ENCODE data around the gene PLPP4. TPM values are rescaled to one million over a fixed set of nuclear protein-coding genes. Genes with fewer than 3 reads are reported as not detected.

PLPP4 gene
- total RNA-seq, 2 donors from 2014 or later, result 0.27 to 61.3 TPM

GRCh38 chr10:120562956-120563355 lies 105.9 kb downstream of the PLPP4 start:
- no peaks in the 10 kb centered on the region for H3K9me3 ChIP-seq
- H3K36me3 ChIP-seq, result no peaks in the 10 kb centered on the region
- DNase-seq (ENCODE audit: low spot score), result no peak
- no peaks in the 10 kb centered on the region for H3K4me1 ChIP-seq (replicated peaks)
- no peaks in the 10 kb centered on the region for H3K27me3 ChIP-seq (replicated peaks; ENCODE audit: insufficient read depth)
- 97% methylated on average over 9 of the region's 9 CpGs for WGBS
- no peak overlapping the region for H3K4me3 ChIP-seq
- TF ChIP-seq CTCF (IDR thresholded peaks at IDR 0.05) (no peak), POLR2AphosphoS5 (IDR thresholded peaks at IDR 0.05) (no peak), POLR2A (IDR thresholded peaks at IDR 0.05) (no peak)
- no peak overlapping the region for H3K27ac ChIP-seq
- intact Hi-C loops (cut with DNase I), result no loop called here

- H3K27ac ChIP-seq, result no peak overlapping the region
- no peak for DNase-seq (ENCODE audit: low spot score)
- H3K4me3 ChIP-seq, result no peak overlapping the region
- WGBS, result 79% methylated on average over 2 of the region's 2 CpGs
- H3K4me1 ChIP-seq (replicated peaks), result no peaks in the 10 kb centered on the region
- no peaks in the 10 kb centered on the region for H3K9me3 ChIP-seq
- TF ChIP-seq POLR2AphosphoS5 (IDR thresholded peaks at IDR 0.05), result no peak
- no peak for TF ChIP-seq CTCF (IDR thresholded peaks at IDR 0.05)
- TF ChIP-seq POLR2A (IDR thresholded peaks at IDR 0.05), result no peak
- intact Hi-C loops (cut with DNase I), result no loop called here
- H3K36me3 ChIP-seq, result no peaks in the 10 kb centered on the region
- no peaks in the 10 kb centered on the region for H3K27me3 ChIP-seq (replicated peaks; ENCODE audit: insufficient read depth)
These were observed 113.4 kb downstream of the PLPP4 start for GRCh38 chr10:120570418-120570817.

- TF ChIP-seq POLR2AphosphoS5 (IDR thresholded peaks at IDR 0.05) (no peak), POLR2A (IDR thresholded peaks at IDR 0.05) (no peak), CTCF (IDR thresholded peaks at IDR 0.05) (no peak)
- DNase-seq (ENCODE audit: low spot score), result no peak
These were observed 114.2 kb downstream of the PLPP4 start for GRCh38 chr10:120571266-120571665.

GRCh38 chr10:120572307-120572706 lies 115.3 kb downstream of the PLPP4 start:
- Histone ChIP-seq H3K9me3 (no peaks in the 10 kb centered on the region), H3K4me3 (no peak overlapping the region), H3K4me1 (replicated peaks) (no peaks in the 10 kb centered on the region), H3K27ac (no peak overlapping the region), H3K36me3 (no peaks in the 10 kb centered on the region), H3K27me3 (replicated peaks; ENCODE audit: insufficient read depth) (no peaks in the 10 kb centered on the region)
- WGBS, result 43% methylated on average over 1 of the region's 1 CpG
- DNase-seq (ENCODE audit: low spot score), result no peak
- TF ChIP-seq POLR2AphosphoS5 (IDR thresholded peaks at IDR 0.05) (no peak), POLR2A (IDR thresholded peaks at IDR 0.05) (no peak), CTCF (IDR thresholded peaks at IDR 0.05) (no peak)
- intact Hi-C loops (cut with DNase I), result no loop called here

More at GRCh38 chr10:120571266-120571665, 114.2 kb downstream of the PLPP4 start:
- H3K36me3 ChIP-seq, result no peaks in the 10 kb centered on the region
- intact Hi-C loops (cut with DNase I), result no loop called here
- H3K27me3 ChIP-seq (replicated peaks; ENCODE audit: insufficient read depth), result no peaks in the 10 kb centered on the region
- no peaks in the 10 kb centered on the region for H3K9me3 ChIP-seq
- no peaks in the 10 kb centered on the region for H3K4me1 ChIP-seq (replicated peaks)
- no peak overlapping the region for H3K27ac ChIP-seq
- H3K4me3 ChIP-seq, result no peak overlapping the region

GRCh38 chr10:120573355-120573754 lies 116.3 kb downstream of the PLPP4 start:
- Histone ChIP-seq H3K9me3 (no peaks in the 10 kb centered on the region), H3K36me3 (no peaks in the 10 kb centered on the region), H3K4me1 (replicated peaks) (no peaks in the 10 kb centered on the region), H3K4me3 (no peak overlapping the region), H3K27me3 (replicated peaks; ENCODE audit: insufficient read depth) (no peaks in the 10 kb centered on the region), H3K27ac (no peak overlapping the region)
- no peak for TF ChIP-seq POLR2A (IDR thresholded peaks at IDR 0.05)
- TF ChIP-seq CTCF (IDR thresholded peaks at IDR 0.05), result no peak
- no peak for TF ChIP-seq POLR2AphosphoS5 (IDR thresholded peaks at IDR 0.05)
- intact Hi-C loops (cut with DNase I), result no loop called here
- 94% methylated on average over 2 of the region's 2 CpGs for WGBS
- DNase-seq (ENCODE audit: low spot score), result no peak

Data from prostate gland (tissue), 2 donors.